Spleen (tissue), 11 donors: ENCODE results near the gene ARHGAP24. TPM values are rescaled to one million over a fixed set of nuclear protein-coding genes. Genes with fewer than 3 reads are reported as not detected.

ENCODE experiments used
- DNase-seq: peaks from one replicate; pipeline ENCODE4 v3.0.0-alpha.2; 2020
- H3K27ac ChIP-seq, 8 donors: fragments of 200-600 bp; sonication (generic) in 7 of 8; 1 replicate in 4 of 8; 2 replicates in 4 of 8; pipeline versions ENCODE4 v1.5.0 to v1.8.0; 2016 to 2021; ENCODE audit warnings: inconsistent platforms in 4 of 8, mild to moderate bottlenecking in 4 of 8, moderate library complexity in 1 of 8
- H3K27me3 ChIP-seq, 7 donors: fragments of 200-600 bp; sonication (generic) in 6 of 7; replicated peaks in 1 of 7; 1 replicate in 4 of 7; 2 replicates in 3 of 7; pipeline versions ENCODE4 v1.5.0 to v1.8.0; 2016 to 2021; ENCODE audit warnings: inconsistent platforms in 3 of 7, mild to moderate bottlenecking in 1 of 7
- H3K36me3 ChIP-seq, 6 donors: fragments of 200-600 bp; sonication (generic) in 5 of 6; 1 replicate in 4 of 6; 2 replicates in 2 of 6; pipeline versions ENCODE4 v1.5.0 to v1.8.0; 2016 to 2021; ENCODE audit warnings: inconsistent platforms in 2 of 6
- H3K4me1 ChIP-seq, 6 donors: fragments of 200-600 bp; sonication (generic) in 5 of 6; 1 replicate in 3 of 6; 2 replicates in 3 of 6; pipeline versions ENCODE4 v1.5.0 to v1.8.0; 2016 to 2021; ENCODE audit warnings: inconsistent platforms in 3 of 6
- H3K4me3 ChIP-seq, 8 donors: fragments of 200-600 bp; sonication (generic) in 7 of 8; 1 replicate in 4 of 8; 2 replicates in 4 of 8; pipeline versions ENCODE4 v1.5.0 to v1.8.0; 2016 to 2021; ENCODE audit warnings: inconsistent platforms in 4 of 8, mild to moderate bottlenecking in 4 of 8, moderate library complexity in 2 of 8
- H3K9me3 ChIP-seq, 8 donors: fragments of 200-600 bp; sonication (generic) in 7 of 8; 1 replicate in 4 of 8; 2 replicates in 4 of 8; pipeline versions ENCODE4 v1.5.0 to v1.8.0; 2016 to 2021; ENCODE audit warnings: inconsistent platforms in 4 of 8
- POLR2A ChIP-seq, 3 donors: fragments of 450-650 bp; IDR thresholded peaks; one replicate each; pipeline ENCODE4 v1.5.1; 2017; ENCODE audit warnings: antibody characterized with exemption in 3 of 3, mild to moderate bottlenecking in 1 of 3
- POLR2AphosphoS5 ChIP-seq, 3 donors: sonication (generic); formaldehyde crosslinking; IDR thresholded peaks; one replicate each; pipeline ENCODE4 v1.5.1; 2017; ENCODE audit warnings: antibody characterized with exemption in 3 of 3
- WGBS, 5 donors: extraction: QIAGEN DNeasy Blood & Tissue Kit in 3 of 5; methylation state at CpG; one replicate each; pipeline versions ENCODE4 v1.1.5 to v1.1.7; 2013 to 2018; 5-methylcytosine and 5-hydroxymethylcytosine counted together
- intact Hi-C: fragments of 100-400 bp; cut with DNase I; formaldehyde crosslinking; loops from one replicate; pipeline ENCODE4 v1.15.0; 2023; ENCODE audit warnings: low total_unique reads
- polyA plus RNA-seq, 3 donors: library from polyadenylated mRNA; stranded (reverse); fragments of 200-250 nt; gene quantifications; one replicate each; pipeline ENCODE4 v1.2.1, GENCODE V29; 2013
- total RNA-seq, 7 donors: library from RNA; depleted of rRNA in 3 of 7; stranded (reverse); fragments of >200 nt in 3 of 7; fragmentation: NEBNext Ultra II Directional in 4 of 7; extraction: Animal tissue kit (Norgen Biotek cat#: 25700) in 4 of 7; gene quantifications; one replicate each; pipeline versions ENCODE4 v1.1.0 to v1.2.1, GENCODE V29; 2016 to 2021
- TF ChIP-seq, protein P1 (sequence below), 11 experiments: fragments of 200-600 bp in 7 of 11; fragments of 450-650 bp in 4 of 11; sonication (generic) in 4 of 11; IDR thresholded peaks in 8 of 11; conservative IDR thresholded peaks in 3 of 11; 1 replicate in 7 of 11; 2 replicates in 4 of 11; pipeline versions ENCODE4 v1.4.0 to v1.8.0; 2016 to 2021; ENCODE audit warnings: antibody characterized with exemption in 11 of 11, inconsistent platforms in 4 of 11, mild to moderate bottlenecking in 1 of 11
- donor health status: healthy with polysubstance abuse.
- donor health status: DM: no; HTN: no; CAD: no; lungs with moderate emphysema.
- donor health status: DM: no; HTN: no; CAD: no.
- donor health status: Bipolar disorder and iron deficiency.
- donor health status: healthy.
- donor health status: DM: no; HTN: no; CAD: no.
- donor health status: DM: yes; HTN: yes; CAD: no.

Gene ARHGAP24
- total and polyA plus RNA-seq, 10 donors: 23.1 to 199 (median 130) TPM

DNA sequence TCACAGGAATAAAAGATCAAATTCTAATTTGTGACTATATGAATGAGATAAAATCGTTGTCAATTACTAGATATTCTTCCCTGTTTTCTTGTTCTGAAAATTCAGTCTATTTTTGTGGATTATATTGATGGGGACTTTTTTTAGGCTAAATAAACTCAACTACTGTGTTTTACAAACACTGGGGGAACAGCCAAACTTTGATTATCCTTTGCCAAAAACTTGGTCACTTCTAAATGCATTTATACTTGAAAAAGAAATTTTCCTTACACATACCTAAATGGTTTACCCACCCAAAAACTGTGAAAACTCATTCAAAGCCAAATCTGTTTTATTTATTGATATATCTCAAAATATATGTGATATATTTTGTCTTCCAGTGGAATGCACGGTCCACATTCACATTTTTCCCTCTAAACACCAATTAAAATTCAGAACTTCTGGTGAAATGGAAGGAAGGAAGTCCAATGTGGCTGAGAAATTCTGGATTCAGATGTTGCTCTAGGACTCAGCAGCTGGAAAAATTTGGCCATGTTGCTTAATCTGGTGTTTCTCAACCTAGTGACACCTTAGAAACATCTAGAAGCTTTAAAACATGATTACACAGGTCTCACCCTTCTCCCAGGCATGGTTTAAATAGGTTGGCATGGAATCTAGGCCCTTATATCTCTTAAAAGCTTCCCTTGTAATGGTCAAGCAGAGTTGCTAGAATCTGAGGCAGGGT is 28.6 kb upstream of the ARHGAP24 start:
- Histone ChIP-seq H3K9me3 (no peaks in the 10 kb centered on the region), H3K36me3 (no peaks in the 10 kb centered on the region), H3K4me1 (peaks cover 0 to 18% (median 3%) of the 10 kb centered on the region in 6 donors), H3K27ac (no peak overlapping the region), H3K27me3 (no peaks in the 10 kb centered on the region), H3K4me3 (no peak overlapping the region)
- TF ChIP-seq POLR2AphosphoS5 (IDR thresholded peaks at IDR 0.05): no peak
- intact Hi-C loops: no loop called here
- WGBS, 5 donors: 85 to 94% (median 88%) methylated on average over 2 of the region's 2 CpGs
- no peak for DNase-seq

DNA sequence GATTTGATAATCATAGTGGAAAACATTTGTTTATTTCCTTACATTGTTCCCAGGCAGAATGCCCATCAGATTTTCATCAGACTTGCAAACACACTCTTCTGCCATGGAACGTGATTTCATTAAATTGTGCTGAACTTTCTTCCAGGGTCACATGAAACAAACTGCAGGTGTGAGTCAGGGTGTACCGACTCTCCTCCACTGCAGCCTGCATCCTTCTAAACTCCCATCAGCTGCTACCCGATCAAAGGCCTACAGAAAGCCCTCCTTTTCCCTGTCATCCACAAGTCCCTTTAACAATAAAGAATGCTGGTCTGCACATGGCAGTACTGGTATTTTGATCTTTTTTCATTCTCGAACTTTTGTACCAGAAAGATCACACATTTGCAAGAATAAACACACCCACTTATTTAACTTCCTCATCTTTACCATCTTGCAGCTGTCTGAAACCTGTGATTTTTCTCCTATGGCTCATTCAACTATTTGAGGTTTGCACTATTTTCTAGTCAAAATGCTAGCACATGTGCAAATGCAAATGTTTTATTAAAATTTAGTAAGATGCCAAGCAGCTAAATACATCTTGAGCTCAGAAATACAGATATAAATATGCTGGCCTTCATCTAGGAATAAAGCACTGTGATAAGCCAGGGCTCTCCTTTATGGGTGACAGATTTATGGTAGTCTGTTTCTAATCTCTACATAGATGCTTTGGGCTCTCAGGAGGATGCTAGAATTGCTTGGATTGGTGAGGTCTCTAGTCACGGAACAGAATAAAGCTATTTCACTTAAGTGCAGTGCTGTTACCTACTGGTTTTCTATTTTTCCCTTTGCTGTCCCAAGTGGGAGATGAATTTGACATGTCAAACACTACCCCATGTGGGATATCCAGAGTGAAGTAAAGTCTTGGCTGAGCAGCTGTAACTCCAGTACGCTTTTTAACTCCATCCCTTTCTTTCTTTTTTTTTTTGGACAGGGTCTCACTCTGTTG is 25.8 kb upstream of the ARHGAP24 start:
- peak overlapping the region in 1 of 8 donors; percentile 13 for H3K4me3 ChIP-seq
- 64 to 72% (median 68%) methylated on average over 6 of the region's 6 CpGs for WGBS, 5 donors
- no peak for TF ChIP-seq POLR2A (IDR thresholded peaks at IDR 0.05)
- TF ChIP-seq, protein P1, sequence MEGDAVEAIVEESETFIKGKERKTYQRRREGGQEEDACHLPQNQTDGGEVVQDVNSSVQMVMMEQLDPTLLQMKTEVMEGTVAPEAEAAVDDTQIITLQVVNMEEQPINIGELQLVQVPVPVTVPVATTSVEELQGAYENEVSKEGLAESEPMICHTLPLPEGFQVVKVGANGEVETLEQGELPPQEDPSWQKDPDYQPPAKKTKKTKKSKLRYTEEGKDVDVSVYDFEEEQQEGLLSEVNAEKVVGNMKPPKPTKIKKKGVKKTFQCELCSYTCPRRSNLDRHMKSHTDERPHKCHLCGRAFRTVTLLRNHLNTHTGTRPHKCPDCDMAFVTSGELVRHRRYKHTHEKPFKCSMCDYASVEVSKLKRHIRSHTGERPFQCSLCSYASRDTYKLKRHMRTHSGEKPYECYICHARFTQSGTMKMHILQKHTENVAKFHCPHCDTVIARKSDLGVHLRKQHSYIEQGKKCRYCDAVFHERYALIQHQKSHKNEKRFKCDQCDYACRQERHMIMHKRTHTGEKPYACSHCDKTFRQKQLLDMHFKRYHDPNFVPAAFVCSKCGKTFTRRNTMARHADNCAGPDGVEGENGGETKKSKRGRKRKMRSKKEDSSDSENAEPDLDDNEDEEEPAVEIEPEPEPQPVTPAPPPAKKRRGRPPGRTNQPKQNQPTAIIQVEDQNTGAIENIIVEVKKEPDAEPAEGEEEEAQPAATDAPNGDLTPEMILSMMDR (IDR thresholded peaks at IDR 0.05 in 8 of 11, conservative IDR thresholded peaks at IDR 0.05 in 3 of 11): no peak
- no peak for TF ChIP-seq POLR2AphosphoS5 (IDR thresholded peaks at IDR 0.05)
- H3K36me3 ChIP-seq: no peaks in the 10 kb centered on the region
- H3K4me1 ChIP-seq: peaks cover 0 to 11% (median 3%) of the 10 kb centered on the region in 6 donors
- H3K9me3 ChIP-seq: no peaks in the 10 kb centered on the region
- no peak overlapping the region for H3K27ac ChIP-seq
- intact Hi-C loops: no loop called here
- H3K27me3 ChIP-seq: no peaks in the 10 kb centered on the region
- no peak for DNase-seq

DNA sequence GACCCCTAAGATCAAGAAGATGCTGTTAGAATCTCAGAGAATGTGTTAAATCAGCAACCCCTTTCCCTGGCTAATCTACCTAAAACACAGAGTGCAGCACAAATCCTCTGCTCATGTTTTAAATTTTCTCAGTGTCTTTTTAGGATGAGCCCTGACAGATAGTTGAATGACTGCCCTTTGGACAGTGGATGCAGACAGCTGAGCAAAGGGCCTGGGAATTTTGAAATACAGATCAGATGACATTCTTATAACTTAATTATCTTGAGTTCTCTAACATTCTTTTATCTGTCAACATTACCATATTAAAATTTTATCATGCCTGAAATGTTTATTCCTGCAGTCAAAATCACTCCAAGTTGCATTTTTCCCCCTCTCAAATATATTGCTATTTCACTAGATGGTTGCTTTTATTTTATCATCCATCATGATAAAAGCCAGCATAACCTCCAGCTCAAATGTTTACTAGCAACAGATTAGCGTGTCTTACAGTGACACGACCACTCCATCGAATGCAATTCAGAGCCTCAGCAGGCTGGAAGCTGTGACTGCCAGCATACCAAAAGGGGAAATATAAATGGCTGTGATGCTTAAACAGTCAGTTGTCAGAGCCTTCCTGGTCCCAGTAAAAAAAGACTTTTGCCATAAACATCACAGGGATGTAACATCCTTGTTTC is 22.8 kb upstream of the ARHGAP24 start:
- no peak for TF ChIP-seq POLR2A (IDR thresholded peaks at IDR 0.05)
- TF ChIP-seq, protein P1 (IDR thresholded peaks at IDR 0.05 in 8 of 11, conservative IDR thresholded peaks at IDR 0.05 in 3 of 11): no peak
- no peak for TF ChIP-seq POLR2AphosphoS5 (IDR thresholded peaks at IDR 0.05)
- H3K4me1 ChIP-seq: peaks cover 0 to 8% (median 1%) of the 10 kb centered on the region in 6 donors
- 67 to 85% (median 74%) methylated on average over 3 of the region's 3 CpGs for WGBS, 5 donors
- no peaks in the 10 kb centered on the region for H3K36me3 ChIP-seq
- DNase-seq: no peak
- intact Hi-C loops: no loop called here
- H3K4me3 ChIP-seq: no peak overlapping the region
- H3K9me3 ChIP-seq: peaks cover 0 to 10% (median 0%) of the 10 kb centered on the region in 8 donors
- no peak overlapping the region for H3K27ac ChIP-seq
- no peaks in the 10 kb centered on the region for H3K27me3 ChIP-seq

DNA sequence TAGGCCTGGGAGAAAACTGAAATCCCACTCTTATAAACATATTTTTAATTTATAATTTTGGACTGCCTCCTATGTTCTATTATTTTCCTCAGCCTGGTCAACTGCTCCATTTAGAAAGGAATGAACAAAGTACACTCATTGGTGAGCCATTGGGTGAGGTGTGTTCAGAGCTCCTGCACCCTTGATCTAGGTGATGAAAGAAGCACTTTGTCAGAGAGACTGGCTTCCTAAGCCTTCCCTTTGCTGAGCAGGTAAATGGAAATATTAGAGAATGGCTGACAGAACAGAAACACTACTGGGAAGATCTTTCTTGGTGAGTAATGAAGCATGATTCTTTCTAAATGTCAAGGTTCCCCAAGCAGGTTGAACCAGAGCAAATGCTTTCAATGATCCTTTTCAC is 19.0 kb upstream of the ARHGAP24 start:
- intact Hi-C loops: no loop called here
- H3K4me1 ChIP-seq: no peaks in the 10 kb centered on the region
- H3K9me3 ChIP-seq: peaks cover 0 to 10% (median 0%) of the 10 kb centered on the region in 8 donors
- no peaks in the 10 kb centered on the region for H3K36me3 ChIP-seq
- H3K27me3 ChIP-seq: no peaks in the 10 kb centered on the region
- no peak overlapping the region for H3K4me3 ChIP-seq
- no peak for DNase-seq
- TF ChIP-seq, protein P1 (IDR thresholded peaks at IDR 0.05 in 8 of 11, conservative IDR thresholded peaks at IDR 0.05 in 3 of 11): no peak
- TF ChIP-seq POLR2A (IDR thresholded peaks at IDR 0.05) (no peak), POLR2AphosphoS5 (IDR thresholded peaks at IDR 0.05) (no peak)
- no peak overlapping the region for H3K27ac ChIP-seq
